T47D (cell line): ENCODE results near the gene IKBKE.
A peak's percentile ranks its signal among the peaks of the same experiment; 100 is the strongest.

Source experiments
- DNase-seq, 2 experiments: peaks; one replicate each; pipeline versions ENCODE4 v3.0.0 to v3.0.0-alpha.2; 2011 to 2012; ENCODE audit warnings: low read depth in 1 of 2, low spot score in 1 of 2
- JUND ChIP-seq: IDR thresholded peaks from 2 replicates; pipeline ENCODE4 v1.6.1; 2012; ENCODE audit warnings: low read depth
- in situ Hi-C: cut with HindIII; loops from 2 replicates; pipeline ENCODE4 v1.10.0; 2016; ENCODE audit warnings: low sequenced_read_pairs, low pct_unique_long_range_greater_than_20kb

The IKBKE gene

DNA sequence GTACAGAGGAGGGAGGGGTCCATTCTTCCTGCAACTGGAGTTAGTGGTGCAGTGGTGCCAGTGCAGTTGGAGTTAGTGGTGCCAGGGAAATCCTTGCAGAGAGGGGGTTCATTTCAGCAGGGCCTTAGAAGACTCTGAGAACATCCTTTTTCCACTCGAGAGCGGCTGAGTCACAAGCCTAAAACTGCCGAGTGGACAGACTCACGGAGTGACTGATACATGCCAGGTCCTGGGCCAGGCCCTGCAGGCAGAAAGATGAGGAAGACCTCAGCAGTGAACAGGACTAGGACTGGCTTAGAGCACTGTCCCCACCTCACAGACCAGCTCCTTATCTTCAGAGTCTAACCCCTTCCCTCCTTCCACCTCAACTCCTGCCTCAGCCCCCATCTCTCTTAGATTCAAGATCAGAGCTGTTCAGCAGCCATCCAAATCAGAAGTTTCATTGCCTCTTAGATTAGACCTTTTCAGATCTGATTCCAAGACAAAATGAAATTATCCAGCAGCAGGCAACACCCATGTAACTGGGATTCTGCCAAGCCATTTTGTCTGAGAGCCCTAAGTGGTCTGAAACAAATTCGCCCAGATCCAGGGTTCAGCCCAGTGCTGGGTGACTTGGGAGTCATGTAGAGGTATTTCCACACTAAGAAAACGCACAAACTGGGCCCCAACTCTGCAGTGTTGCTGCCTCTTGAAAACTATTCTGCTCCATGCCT, 12.7 kb upstream of the IKBKE start:
- in situ Hi-C loops, result no loop called here
- TF ChIP-seq JUND, result no peak
- DNase-seq, result no peak

- no peak for TF ChIP-seq JUND
- DNase-seq, result no peak
- in situ Hi-C loops, result no loop called here
Measured at GRCh38 chr1:206459703-206460102, 10.6 kb upstream of the IKBKE start.

GRCh38 chr1:206460836-206461426, 9.3 kb upstream of the IKBKE start:
- DNase-seq, result no peak
- TF ChIP-seq JUND, result no peak
- in situ Hi-C loops, result no loop called here

- no peak for TF ChIP-seq JUND
- peak; percentile 83 for DNase-seq
- in situ Hi-C loops, result no loop called here
Measured at GRCh38 chr1:206461602-206462455, 8.4 kb upstream of the IKBKE start.

DNA sequence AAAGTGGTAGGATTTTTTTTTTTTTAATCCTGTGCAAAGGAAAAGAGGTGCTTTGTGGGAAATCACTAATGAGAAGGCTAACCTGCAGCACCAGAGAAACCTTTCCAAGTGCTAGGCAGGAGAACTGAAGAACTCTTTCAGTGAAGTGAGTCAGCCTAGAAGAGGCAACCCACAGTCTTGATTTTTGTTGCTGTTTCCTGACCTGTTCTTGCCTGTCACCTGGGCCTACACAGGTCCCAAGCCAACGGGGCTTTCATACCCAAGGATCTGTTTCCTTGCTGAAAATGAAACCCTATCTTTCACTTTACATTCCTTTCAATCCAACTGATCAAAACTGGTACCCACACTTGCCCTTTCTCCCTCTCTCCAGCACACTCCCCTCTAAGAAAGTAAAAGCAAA, 7.1 kb upstream of the IKBKE start:
- TF ChIP-seq JUND, result no peak
- in situ Hi-C loops, result no loop called here
- DNase-seq, result no peak

DNA sequence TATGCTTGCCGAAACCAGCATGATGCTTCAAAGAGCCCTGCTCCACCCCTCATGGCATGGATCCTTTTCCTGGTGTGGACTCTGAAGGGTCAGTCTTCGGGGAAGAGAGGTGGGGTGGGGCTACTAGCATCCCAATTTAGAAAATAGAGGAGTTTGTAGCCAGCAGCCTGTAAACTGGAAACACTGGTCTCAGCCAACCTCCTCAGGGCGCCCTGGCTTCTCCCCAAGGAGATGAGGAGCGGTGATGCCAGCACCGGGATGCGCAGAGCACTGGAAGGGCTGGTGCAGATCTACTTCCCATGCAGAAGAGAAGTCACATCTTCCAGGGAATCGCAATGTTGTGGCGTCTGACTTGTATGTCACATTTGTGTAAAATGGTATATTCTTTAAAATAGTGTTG, 6.4 kb upstream of the IKBKE start:
- peak in 1 of 2 experiments; percentile 35 for DNase-seq
- in situ Hi-C loops, result no loop called here
- TF ChIP-seq JUND, result no peak

DNA sequence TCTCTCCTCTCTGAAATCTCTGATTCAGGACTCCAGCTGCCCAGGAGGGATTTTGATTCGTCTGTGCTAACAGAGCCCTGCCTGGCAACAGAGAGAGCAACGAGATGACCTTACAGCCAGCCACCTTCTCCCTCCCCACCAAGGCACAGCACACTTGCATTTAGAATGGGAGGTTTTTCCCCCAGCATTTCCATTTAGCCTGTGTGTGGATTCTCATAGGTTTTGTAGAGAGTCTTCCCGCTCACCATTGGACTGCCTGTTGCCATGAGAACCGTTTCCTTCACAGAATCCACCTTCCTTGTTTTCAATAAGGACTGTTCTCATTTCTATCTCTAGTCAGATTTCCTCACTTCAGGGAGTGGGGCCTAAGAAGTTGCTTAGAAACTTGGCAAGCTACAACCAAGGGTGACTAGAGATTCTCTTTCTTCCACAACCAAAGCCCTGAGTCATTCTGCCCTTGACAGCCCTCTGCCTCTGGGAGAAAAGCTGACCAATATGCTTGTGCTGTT, 5.8 kb upstream of the IKBKE start:
- TF ChIP-seq JUND, result no peak
- no peak for DNase-seq
- in situ Hi-C loops, result no loop called here

DNA sequence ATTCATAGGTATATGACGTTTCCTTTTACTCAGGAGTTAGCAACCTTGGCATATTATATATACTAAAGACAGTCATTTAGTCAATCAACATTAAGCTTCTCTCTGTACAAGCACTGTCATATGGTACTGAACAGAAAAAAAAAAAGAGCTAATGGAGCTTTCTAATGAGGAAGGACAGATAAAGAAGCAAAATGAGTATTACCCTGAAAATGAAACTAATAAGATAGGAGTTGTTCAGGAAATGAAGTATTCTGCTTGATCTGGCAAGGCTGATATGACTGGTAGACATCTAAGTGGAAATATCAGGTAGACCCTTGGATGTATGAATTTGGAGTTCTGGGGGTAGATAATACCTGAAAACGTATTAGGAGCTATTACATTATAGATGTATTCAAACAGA, 4.3 kb upstream of the IKBKE start:
- TF ChIP-seq JUND, result no peak
- no peak for DNase-seq
- in situ Hi-C loops, result no loop called here

- DNase-seq, result no peak
- in situ Hi-C loops, result no loop called here
- no peak for TF ChIP-seq JUND
Measured at GRCh38 chr1:206466840-206467649, 3.2 kb upstream of the IKBKE start.

DNA sequence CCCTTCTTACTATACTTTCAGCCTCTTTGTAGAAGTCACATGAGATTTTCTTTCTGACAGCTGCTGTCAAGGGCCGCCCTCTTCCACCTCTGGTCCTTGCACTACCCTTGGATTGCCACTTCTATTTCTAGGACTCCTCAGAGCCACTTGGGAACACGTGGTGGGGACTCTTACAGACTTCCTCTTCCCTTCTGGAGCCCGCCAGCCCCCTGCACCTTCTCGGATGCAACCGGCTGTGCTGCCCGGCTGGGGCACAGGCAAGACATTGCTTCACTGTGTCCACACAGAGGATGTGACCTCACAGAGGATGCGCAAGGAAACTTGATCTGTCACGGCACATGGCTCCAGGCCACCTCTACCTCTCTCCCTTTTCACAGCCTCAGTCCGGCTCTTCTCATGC, 2.4 kb upstream of the IKBKE start:
- no peak for TF ChIP-seq JUND
- no peak for DNase-seq
- in situ Hi-C loops, result no loop called here

- in situ Hi-C loops, result no loop called here
- peak in 1 of 2 experiments; percentile 60 for DNase-seq
- TF ChIP-seq JUND, result no peak
Measured at GRCh38 chr1:206468571-206468970, 1.7 kb upstream of the IKBKE start.

- DNase-seq, result no peak
- TF ChIP-seq JUND, result no peak
- in situ Hi-C loops, result no loop called here
Measured at GRCh38 chr1:206469411-206469932, 804 bp upstream of the IKBKE start.
